Vagina (tissue), 2 donors: ENCODE measurements around the gene OSBPL1A. TPM values are rescaled to one million over a fixed set of nuclear protein-coding genes. Genes with fewer than 3 reads are reported as not detected.

Experiments used
- DNase-seq, 2 donors: peaks; one replicate each; pipeline ENCODE4 v3.0.0-alpha.2; 2017; ENCODE audit errors: extremely low spot score in 2 of 2
- H3K27ac ChIP-seq: fragments of 200-600 bp; sonication (generic); one replicate; pipeline ENCODE4 v1.5.1; 2019
- H3K27me3 ChIP-seq: fragments of 200-600 bp; sonication (generic); one replicate; pipeline ENCODE4 v1.5.1; 2019
- H3K36me3 ChIP-seq, 2 donors: fragments of 200-600 bp; sonication (generic); one replicate each; pipeline ENCODE4 v1.5.1; 2017 to 2019
- H3K4me1 ChIP-seq: fragments of 200-600 bp; sonication (generic); one replicate; pipeline ENCODE4 v1.5.1; 2019
- H3K4me3 ChIP-seq, 2 donors: fragments of 200-600 bp; sonication (generic); 1 replicate in 1 of 2; 2 replicates in 1 of 2; pipeline ENCODE4 v1.5.1; 2016 to 2019
- H3K9me3 ChIP-seq: fragments of 200-600 bp; sonication (generic); one replicate; pipeline ENCODE4 v1.5.1; 2019
- POLR2A ChIP-seq, 2 donors: fragments of 450-650 bp; IDR thresholded peaks; one replicate each; pipeline ENCODE4 v1.6.1; 2017; ENCODE audit warnings: antibody characterized with exemption in 2 of 2, mild to moderate bottlenecking in 2 of 2, moderate library complexity in 2 of 2
- POLR2AphosphoS5 ChIP-seq, 2 donors: sonication (generic); formaldehyde crosslinking; IDR thresholded peaks; one replicate each; pipeline ENCODE4 v1.9.0; 2017; ENCODE audit warnings: antibody characterized with exemption in 2 of 2, mild to moderate bottlenecking in 2 of 2, low read depth in 1 of 2; ENCODE audit not compliant: insufficient read depth in 1 of 2
- intact Hi-C: fragments of 100-400 bp; cut with DNase I; formaldehyde crosslinking; loops from one replicate; pipeline ENCODE4 v1.15.1; 2023
- total RNA-seq: library from RNA; depleted of rRNA; stranded (reverse); fragments of >200 nt; gene quantifications from one replicate; pipeline ENCODE4 v1.2.3, GENCODE V29; 2016
- TF ChIP-seq, protein P1 (sequence below), 3 experiments: fragments of 450-650 bp in 2 of 3; fragments of 200-600 bp in 1 of 3; sonication (generic) in 1 of 3; IDR thresholded peaks; one replicate each; pipeline ENCODE4 v1.5.1; 2017 to 2019; ENCODE audit warnings: antibody characterized with exemption in 3 of 3, mild to moderate bottlenecking in 2 of 3, moderate library complexity in 2 of 3

Gene OSBPL1A
- total RNA-seq, 1 donor from 2014 or later: 33.9 TPM

DNA sequence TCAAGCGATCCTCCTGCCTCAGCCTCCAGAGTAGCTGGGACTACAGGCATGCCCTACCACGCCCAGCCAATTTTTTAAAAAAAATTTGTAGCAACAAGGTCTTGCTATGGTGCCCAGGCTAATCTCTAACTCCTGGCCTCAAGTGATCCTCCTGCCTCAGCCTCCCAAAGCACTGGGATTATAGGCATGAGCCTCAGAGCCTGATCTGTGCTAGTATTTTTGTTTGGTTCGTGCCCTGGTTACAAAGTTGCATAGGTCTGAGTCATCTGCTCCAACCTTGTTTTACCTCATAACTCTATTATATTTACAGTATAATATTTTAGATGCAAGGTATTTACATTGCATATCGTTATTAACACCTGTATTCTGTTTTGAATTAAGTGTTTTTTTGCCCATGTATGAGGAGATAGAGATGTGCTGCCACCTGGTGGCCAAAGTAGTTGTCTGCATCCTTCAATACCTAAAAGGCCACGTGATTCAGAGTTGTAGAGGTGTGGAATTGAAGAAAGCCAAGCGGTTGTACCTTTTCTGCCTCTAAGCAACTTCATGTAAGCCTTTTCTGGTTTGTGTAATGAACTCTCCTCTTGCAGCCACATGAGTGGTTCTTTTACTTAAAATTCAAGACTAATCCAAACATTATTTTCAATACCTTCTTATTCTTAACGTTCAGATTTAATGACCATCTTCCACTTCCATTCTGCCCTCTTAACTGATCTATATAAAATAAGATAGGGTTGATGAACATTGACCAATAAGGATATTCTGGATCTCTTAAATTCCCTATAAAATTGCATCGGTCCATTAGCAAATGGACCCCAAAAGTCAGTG, 278.7 kb downstream of the OSBPL1A start:
- intact Hi-C loops: no loop called here

DNA sequence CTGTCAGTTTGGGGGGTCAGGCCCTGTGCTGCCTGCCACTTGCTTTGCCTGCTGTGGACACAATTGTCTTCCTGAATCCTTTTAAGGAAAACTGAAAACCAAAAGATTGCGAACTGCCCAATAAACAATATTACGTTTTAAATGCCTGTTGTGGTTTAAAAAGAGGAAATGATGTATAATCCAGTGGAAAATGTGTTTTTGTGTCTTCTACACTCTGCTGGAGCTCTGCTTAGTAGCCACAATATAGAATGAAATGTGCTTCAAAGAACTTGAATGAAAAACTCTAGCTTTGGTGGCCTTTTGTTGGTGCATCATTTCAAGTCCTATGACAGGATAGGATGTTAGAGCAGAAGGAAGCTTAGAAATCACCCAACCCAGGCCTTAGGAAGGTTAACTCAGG, 282.0 kb downstream of the OSBPL1A start:
- Histone ChIP-seq H3K9me3 (no peaks in the 10 kb centered on the region), H3K27me3 (no peaks in the 10 kb centered on the region), H3K27ac (no peak overlapping the region), H3K36me3 (peaks cover 0 to 6% of the 10 kb centered on the region in 2 donors), H3K4me3 (no peak overlapping the region), H3K4me1 (no peaks in the 10 kb centered on the region)
- no peak for TF ChIP-seq POLR2A (IDR thresholded peaks at IDR 0.05)
- TF ChIP-seq, protein P1, sequence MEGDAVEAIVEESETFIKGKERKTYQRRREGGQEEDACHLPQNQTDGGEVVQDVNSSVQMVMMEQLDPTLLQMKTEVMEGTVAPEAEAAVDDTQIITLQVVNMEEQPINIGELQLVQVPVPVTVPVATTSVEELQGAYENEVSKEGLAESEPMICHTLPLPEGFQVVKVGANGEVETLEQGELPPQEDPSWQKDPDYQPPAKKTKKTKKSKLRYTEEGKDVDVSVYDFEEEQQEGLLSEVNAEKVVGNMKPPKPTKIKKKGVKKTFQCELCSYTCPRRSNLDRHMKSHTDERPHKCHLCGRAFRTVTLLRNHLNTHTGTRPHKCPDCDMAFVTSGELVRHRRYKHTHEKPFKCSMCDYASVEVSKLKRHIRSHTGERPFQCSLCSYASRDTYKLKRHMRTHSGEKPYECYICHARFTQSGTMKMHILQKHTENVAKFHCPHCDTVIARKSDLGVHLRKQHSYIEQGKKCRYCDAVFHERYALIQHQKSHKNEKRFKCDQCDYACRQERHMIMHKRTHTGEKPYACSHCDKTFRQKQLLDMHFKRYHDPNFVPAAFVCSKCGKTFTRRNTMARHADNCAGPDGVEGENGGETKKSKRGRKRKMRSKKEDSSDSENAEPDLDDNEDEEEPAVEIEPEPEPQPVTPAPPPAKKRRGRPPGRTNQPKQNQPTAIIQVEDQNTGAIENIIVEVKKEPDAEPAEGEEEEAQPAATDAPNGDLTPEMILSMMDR (IDR thresholded peaks at IDR 0.05): no peak
- no peak for TF ChIP-seq POLR2AphosphoS5 (IDR thresholded peaks at IDR 0.05; ENCODE audit: insufficient read depth in 1 of 2, low read depth in 1 of 2)
- no peak for DNase-seq
- intact Hi-C loops: no loop called here

More for the DNA sequence above, 278.7 kb downstream of the OSBPL1A start:
- Histone ChIP-seq H3K4me3 (no peak overlapping the region), H3K4me1 (no peaks in the 10 kb centered on the region), H3K27me3 (no peaks in the 10 kb centered on the region), H3K9me3 (no peaks in the 10 kb centered on the region), H3K36me3 (peaks cover 0 to 6% of the 10 kb centered on the region in 2 donors), H3K27ac (no peak overlapping the region)
- no peak for DNase-seq
- TF ChIP-seq POLR2A (IDR thresholded peaks at IDR 0.05) (no peak), POLR2AphosphoS5 (IDR thresholded peaks at IDR 0.05; ENCODE audit: insufficient read depth in 1 of 2, low read depth in 1 of 2) (peak in 1 of 2 donors; percentile 59)
- TF ChIP-seq, protein P1 (IDR thresholded peaks at IDR 0.05): peak; percentile 78 to 95 (median 91)

DNA sequence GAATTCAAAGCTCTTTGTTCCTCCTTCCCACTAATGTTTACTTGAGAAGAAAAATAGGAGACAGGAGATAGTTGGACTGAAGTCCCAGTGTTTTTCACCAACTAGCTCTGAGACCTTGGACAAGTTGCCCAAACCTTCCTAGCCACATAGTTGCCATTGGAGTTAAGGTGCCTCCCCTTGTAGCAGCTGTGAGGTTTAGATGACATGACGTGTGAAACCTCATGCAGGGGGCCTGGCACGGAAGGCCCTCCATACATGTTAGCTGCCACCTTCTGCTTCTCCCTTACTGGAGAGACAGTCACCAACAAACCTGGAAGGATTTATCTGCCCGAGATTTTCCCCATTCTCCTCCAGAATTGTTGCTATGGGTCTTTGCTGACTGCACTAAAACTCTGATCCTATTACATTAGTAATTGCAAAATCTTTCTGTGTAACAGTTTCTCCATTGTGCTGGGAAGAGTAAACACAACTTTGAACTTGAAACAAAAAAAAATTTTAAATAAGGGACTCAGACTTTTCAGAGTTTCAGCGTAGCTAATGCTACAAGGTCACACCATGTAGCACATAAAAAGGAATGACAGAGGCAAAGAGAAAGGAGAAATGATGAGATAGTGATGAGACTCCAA, 282.6 kb downstream of the OSBPL1A start:
- H3K4me3 ChIP-seq: no peak overlapping the region
- H3K27me3 ChIP-seq: no peaks in the 10 kb centered on the region
- H3K9me3 ChIP-seq: no peaks in the 10 kb centered on the region
- H3K4me1 ChIP-seq: no peaks in the 10 kb centered on the region
- H3K27ac ChIP-seq: no peak overlapping the region
- DNase-seq: no peak
- H3K36me3 ChIP-seq: peaks cover 0 to 6% of the 10 kb centered on the region in 2 donors
- TF ChIP-seq, protein P1 (IDR thresholded peaks at IDR 0.05): no peak
- TF ChIP-seq POLR2AphosphoS5 (IDR thresholded peaks at IDR 0.05; ENCODE audit: insufficient read depth in 1 of 2, low read depth in 1 of 2) (no peak), POLR2A (IDR thresholded peaks at IDR 0.05) (no peak)
- intact Hi-C loops: no loop called here

DNA sequence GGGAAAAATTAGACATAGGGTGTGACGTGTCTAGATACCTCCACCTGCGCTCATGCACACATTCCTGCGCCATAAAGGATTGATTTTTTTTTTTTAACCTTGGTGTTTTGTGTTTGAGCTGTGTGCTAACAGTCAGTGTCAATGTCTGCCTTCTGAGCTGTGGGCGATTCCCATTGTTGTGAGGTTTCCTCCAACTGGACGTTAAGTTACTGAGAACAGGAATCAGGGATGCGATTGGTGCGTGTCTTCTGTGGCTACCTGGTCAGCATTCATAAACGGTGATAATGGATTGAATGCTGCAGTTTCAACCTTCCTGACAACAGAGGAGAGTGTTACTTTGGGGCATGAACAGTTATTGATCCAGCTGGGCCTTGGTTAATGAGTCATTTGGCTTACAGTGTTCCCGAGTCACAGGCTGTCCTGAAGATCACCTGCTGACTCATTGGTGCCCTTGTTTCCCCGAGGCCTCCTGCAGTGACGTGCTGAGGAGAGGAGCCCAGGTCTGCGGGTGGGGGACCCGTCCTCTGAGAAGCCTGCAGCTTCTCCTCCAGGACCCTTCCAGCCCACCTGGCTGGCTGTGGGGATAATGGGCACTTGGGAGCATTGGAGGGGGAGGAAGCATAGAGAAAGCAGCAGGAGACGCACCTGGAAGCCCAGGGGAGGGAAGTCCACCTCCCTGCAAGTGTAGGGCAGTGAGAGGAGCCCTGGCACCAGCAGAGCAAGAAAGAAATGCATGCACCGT, 284.6 kb downstream of the OSBPL1A start:
- H3K9me3 ChIP-seq: no peaks in the 10 kb centered on the region
- H3K27me3 ChIP-seq: no peaks in the 10 kb centered on the region
- no peaks in the 10 kb centered on the region for H3K4me1 ChIP-seq
- no peak overlapping the region for H3K4me3 ChIP-seq
- intact Hi-C loops: no loop called here
- H3K27ac ChIP-seq: no peak overlapping the region
- peaks cover 0 to 6% of the 10 kb centered on the region in 2 donors for H3K36me3 ChIP-seq
- DNase-seq: no peak
- no peak for TF ChIP-seq POLR2AphosphoS5 (IDR thresholded peaks at IDR 0.05; ENCODE audit: insufficient read depth in 1 of 2, low read depth in 1 of 2)

DNA sequence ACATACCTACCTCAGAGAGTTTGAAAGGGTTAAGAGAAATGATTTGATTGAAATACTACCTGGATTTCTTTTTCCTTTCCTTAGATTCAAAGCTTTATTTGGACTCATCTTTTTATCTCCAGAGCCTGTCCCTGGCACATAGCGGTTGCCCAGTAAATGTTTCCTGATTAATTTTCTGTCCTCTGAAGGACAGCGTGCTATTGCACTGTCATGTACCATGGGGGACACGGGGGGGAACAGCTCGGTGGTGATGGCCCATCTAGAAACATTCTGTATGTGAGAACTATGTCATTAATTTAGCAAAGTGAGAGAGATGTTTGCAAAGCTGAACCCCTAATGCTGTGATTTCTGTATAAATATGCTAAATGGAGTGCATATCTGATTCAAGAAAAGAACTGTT, 285.2 kb downstream of the OSBPL1A start:
- no peak for DNase-seq
- intact Hi-C loops: no loop called here
- Histone ChIP-seq H3K36me3 (peaks cover 0 to 6% of the 10 kb centered on the region in 2 donors), H3K27me3 (no peaks in the 10 kb centered on the region), H3K4me1 (no peaks in the 10 kb centered on the region), H3K4me3 (no peak overlapping the region), H3K27ac (no peak overlapping the region), H3K9me3 (no peaks in the 10 kb centered on the region)
- no peak for TF ChIP-seq POLR2A (IDR thresholded peaks at IDR 0.05)
- TF ChIP-seq, protein P1 (IDR thresholded peaks at IDR 0.05): no peak
- no peak for TF ChIP-seq POLR2AphosphoS5 (IDR thresholded peaks at IDR 0.05; ENCODE audit: insufficient read depth in 1 of 2, low read depth in 1 of 2)
